Psoas muscle (tissue), 8 donors: ENCODE measurements around the gene NDUFB2. TPM values are rescaled to one million over a fixed set of nuclear protein-coding genes. Genes with fewer than 3 reads are reported as not detected.
"Not testable (repeated sequence)": the region's sequence is repeated elsewhere in the genome, so short reads cannot be mapped to it uniquely, and the experiment has no call there.

Experiments
- ATAC-seq, 4 donors: fragments of 200-7000 bp; cut with Tn5 transposase; one replicate each; pipeline ENCODE4 v1.9.1; 2020; ENCODE audit warnings: moderate library complexity in 3 of 4, mild to moderate bottlenecking in 2 of 4
- DNase-seq, 2 donors: peaks; one replicate each; pipeline ENCODE4 v3.0.0-alpha.2; 2020
- H3K27ac ChIP-seq: fragments of 200-600 bp; one replicate; pipeline ENCODE4 v1.8.0; 2022
- H3K27me3 ChIP-seq, 3 donors: fragments of 200-600 bp in 1 of 3; one replicate each; pipeline versions ENCODE4 v1.6.1 to v1.8.0; 2013 to 2022; ENCODE audit warnings: low read length in 2 of 3, mild to moderate bottlenecking in 2 of 3, moderate library complexity in 1 of 3; ENCODE audit not compliant: insufficient read depth in 3 of 3
- H3K36me3 ChIP-seq, 2 donors: fragments of 200-600 bp in 1 of 2; one replicate each; pipeline versions ENCODE4 v1.6.1 to v1.8.0; 2013 to 2022; ENCODE audit warnings: low read depth in 1 of 2, mild to moderate bottlenecking in 1 of 2, moderate library complexity in 1 of 2; ENCODE audit not compliant: insufficient read depth in 1 of 2
- H3K4me1 ChIP-seq: fragments of 200-600 bp; one replicate; pipeline ENCODE4 v1.8.0; 2022
- H3K4me3 ChIP-seq: fragments of 200-600 bp; one replicate; pipeline ENCODE4 v1.8.0; 2022; ENCODE audit warnings: mild to moderate bottlenecking
- H3K9me3 ChIP-seq: fragments of 200-600 bp; one replicate; pipeline ENCODE4 v1.8.0; 2022
- WGBS, 3 donors: extraction: QIAGEN DNeasy Blood & Tissue Kit; methylation state at CpG; one replicate each; pipeline versions ENCODE4 v1.1.6 to v1.1.7; 2013; 5-methylcytosine and 5-hydroxymethylcytosine counted together
- intact Hi-C, 2 donors: fragments of 100-400 bp; cut with DNase I; formaldehyde crosslinking; loops; one replicate each; pipeline versions ENCODE4 v1.11.0 to v1.14.2; 2022
- polyA plus RNA-seq, 3 donors: library from polyadenylated mRNA; stranded (reverse); fragments of 200-250 nt; gene quantifications; one replicate each; pipeline ENCODE4 v1.2.3, GENCODE V29; 2013
- total RNA-seq, 4 donors: library from RNA; stranded (reverse); fragmentation: NEBNext Ultra II Directional in 2 of 4; extraction: Animal tissue kit (Norgen Biotek cat#: 25700) in 2 of 4; gene quantifications; one replicate each; pipeline versions ENCODE4 v1.2.1 to v1.2.4, GENCODE V29; 2021 to 2023
- TF ChIP-seq, protein P1 (sequence below): fragments of 200-600 bp; IDR thresholded peaks from one replicate; pipeline ENCODE4 v1.8.0; 2022; ENCODE audit warnings: antibody characterized with exemption
- donor health status: healthy with polysubstance abuse.
- donor health status: DM: no; HTN: no; CAD: no; lungs with moderate emphysema.
- donor health status: Bipolar disorder and iron deficiency.
- donor health status: healthy.
- donor health status: DM: yes; HTN: yes; CAD: no.
- donor health status: DM: no; HTN: no; CAD: no.
- donor health status: DM: no; HTN: no; CAD: no.
- donor health status: DM: yes; HTN: yes; CAD: no.

NDUFB2 gene
- total and polyA plus RNA-seq, 7 donors: 320 to 768 (median 481) TPM

DNA sequence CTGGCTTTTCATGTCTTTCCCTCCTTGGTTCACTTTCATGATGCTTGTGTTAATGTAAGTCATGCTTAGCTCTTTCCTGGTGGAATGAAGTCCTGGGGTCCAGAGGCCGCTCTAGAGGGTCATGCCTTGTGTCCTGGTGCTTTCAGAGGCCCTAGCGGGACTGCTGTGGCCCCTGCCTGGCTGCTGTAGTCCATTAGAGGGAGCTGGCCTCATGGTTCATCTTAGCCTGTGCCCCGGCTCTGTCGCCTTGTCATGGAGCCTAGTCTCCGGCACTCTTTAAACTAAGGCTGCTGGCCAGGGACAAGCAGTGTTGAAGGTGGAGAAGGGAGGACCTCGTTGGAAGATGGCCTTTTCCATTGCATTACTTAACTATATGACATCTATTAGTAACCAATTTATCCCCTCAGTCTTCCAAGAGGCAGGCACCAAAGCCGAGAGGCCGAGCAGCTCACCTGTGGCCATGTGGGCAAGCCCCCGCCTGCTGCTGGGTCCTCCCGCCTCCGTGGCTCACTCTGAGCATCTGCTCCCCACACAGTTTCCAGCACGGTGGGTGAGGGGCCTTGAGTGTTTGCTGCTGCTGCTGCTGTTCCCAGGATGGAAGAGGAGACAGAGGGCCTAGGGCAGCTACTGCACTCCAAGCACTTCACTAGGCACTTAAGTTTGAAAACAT lies 5.0 kb upstream of the NDUFB2 start:
- no peak overlapping the region for H3K4me3 ChIP-seq
- TF ChIP-seq, protein P1, sequence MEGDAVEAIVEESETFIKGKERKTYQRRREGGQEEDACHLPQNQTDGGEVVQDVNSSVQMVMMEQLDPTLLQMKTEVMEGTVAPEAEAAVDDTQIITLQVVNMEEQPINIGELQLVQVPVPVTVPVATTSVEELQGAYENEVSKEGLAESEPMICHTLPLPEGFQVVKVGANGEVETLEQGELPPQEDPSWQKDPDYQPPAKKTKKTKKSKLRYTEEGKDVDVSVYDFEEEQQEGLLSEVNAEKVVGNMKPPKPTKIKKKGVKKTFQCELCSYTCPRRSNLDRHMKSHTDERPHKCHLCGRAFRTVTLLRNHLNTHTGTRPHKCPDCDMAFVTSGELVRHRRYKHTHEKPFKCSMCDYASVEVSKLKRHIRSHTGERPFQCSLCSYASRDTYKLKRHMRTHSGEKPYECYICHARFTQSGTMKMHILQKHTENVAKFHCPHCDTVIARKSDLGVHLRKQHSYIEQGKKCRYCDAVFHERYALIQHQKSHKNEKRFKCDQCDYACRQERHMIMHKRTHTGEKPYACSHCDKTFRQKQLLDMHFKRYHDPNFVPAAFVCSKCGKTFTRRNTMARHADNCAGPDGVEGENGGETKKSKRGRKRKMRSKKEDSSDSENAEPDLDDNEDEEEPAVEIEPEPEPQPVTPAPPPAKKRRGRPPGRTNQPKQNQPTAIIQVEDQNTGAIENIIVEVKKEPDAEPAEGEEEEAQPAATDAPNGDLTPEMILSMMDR: no peak
- H3K36me3 ChIP-seq: peaks cover 0 to 43% of the 10 kb centered on the region in 2 donors

DNA sequence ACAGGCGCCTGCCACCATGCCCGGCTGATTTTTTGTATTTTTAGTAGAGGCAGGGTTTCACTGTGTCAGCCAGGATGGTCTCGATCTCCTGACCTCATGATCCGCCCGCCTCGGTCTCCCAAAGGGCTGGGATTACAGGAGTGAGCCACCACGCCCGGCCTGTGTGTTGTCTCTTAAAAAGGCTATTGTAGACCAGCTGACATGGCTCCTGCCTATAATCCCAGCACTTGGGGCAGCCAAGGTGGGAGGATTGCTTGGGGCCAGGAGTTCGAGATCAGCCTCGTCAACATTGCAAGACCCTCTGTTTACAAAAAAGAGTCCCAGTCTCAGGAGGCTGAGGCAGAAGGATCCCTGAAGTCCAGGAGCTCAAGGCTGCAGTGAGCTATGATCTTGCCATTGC lies 2.7 kb upstream of the NDUFB2 start:
- peaks cover 0 to 25% of the 10 kb centered on the region in 2 donors for H3K36me3 ChIP-seq
- WGBS, 3 donors: 92 to 93% (median 93%) methylated on average over 10 of the region's 10 CpGs
- H3K4me1 ChIP-seq: peaks cover 19% of the 10 kb centered on the region
- H3K4me3 ChIP-seq, H3K27ac ChIP-seq, ATAC-seq, DNase-seq, H3K27me3 ChIP-seq, H3K9me3 ChIP-seq: not testable (repeated sequence)
- intact Hi-C loops: loop anchor here in 1 of 2 donors (10.0 kb wide), 1 partner anchor 231 kb away; the partner anchor contains the start of gene BRAF

More for the DNA sequence above, 5.0 kb upstream of the NDUFB2 start:
- intact Hi-C loops: loop anchor here in 1 of 2 donors (10.0 kb wide), 1 partner anchor 233 kb away; the partner anchor contains the start of gene BRAF
- Histone ChIP-seq H3K27me3 (no peaks in the 10 kb centered on the region), H3K27ac (no peak overlapping the region), H3K9me3 (no peaks in the 10 kb centered on the region), H3K4me1 (peaks cover 6% of the 10 kb centered on the region)
- ATAC-seq (no peak), DNase-seq (no peak)
- WGBS, 3 donors: 90 to 92% (median 90%) methylated on average over 12 of the region's 12 CpGs

- TF ChIP-seq, protein P1: no peak
- no peaks in the 10 kb centered on the region for H3K9me3 ChIP-seq
- no peaks in the 10 kb centered on the region for H3K27me3 ChIP-seq
- H3K36me3 ChIP-seq: peaks cover 0 to 21% of the 10 kb centered on the region in 2 donors
- intact Hi-C loops: loop anchor here in 1 of 2 donors (10.0 kb wide), 1 partner anchor 230 kb away; the partner anchor contains the start of gene BRAF
- peaks cover 21% of the 10 kb centered on the region for H3K4me1 ChIP-seq
- no peak overlapping the region for H3K27ac ChIP-seq
- WGBS, 3 donors: 85 to 87% (median 86%) methylated on average over 6 of the region's 6 CpGs
- DNase-seq (no peak), ATAC-seq (no peak)
- H3K4me3 ChIP-seq: no peak overlapping the region
Observed at GRCh38 chr7:140694592-140694991, 1.9 kb upstream of the NDUFB2 start.

DNA sequence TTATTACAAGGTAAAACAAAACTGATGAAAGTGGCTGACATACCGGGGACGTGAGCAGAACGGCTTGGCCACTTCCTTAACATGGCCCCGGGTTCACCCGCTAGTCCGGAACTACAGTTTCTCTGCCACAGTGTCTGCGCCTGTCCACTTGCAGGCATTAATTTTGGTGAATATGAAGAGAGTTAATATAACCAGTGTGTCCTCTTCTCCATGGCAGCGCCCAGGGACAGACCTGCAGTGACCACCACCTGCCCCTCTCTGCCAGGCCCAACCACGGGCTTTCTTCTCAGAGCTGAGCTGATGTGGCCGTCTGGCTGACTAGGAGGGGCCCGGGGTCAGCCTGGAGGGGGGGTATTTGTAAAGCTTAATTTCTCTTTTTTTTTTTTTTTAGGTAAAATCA lies 1.1 kb upstream of the NDUFB2 start:
- Histone ChIP-seq H3K9me3 (no peaks in the 10 kb centered on the region), H3K4me1 (peaks cover 21% of the 10 kb centered on the region), H3K36me3 (peaks cover 0 to 14% of the 10 kb centered on the region in 2 donors), H3K27me3 (no peaks in the 10 kb centered on the region), H3K27ac (peak overlapping the region; percentile 97), H3K4me3 (no peak overlapping the region)
- intact Hi-C loops: loop anchor here in 1 of 2 donors (10.0 kb wide), 1 partner anchor 229 kb away; the partner anchor contains the start of gene BRAF
- TF ChIP-seq, protein P1: no peak
- no peak for DNase-seq
- 92 to 94% (median 92%) methylated on average over 11 of the region's 11 CpGs for WGBS, 3 donors
- ATAC-seq: no peak

DNA sequence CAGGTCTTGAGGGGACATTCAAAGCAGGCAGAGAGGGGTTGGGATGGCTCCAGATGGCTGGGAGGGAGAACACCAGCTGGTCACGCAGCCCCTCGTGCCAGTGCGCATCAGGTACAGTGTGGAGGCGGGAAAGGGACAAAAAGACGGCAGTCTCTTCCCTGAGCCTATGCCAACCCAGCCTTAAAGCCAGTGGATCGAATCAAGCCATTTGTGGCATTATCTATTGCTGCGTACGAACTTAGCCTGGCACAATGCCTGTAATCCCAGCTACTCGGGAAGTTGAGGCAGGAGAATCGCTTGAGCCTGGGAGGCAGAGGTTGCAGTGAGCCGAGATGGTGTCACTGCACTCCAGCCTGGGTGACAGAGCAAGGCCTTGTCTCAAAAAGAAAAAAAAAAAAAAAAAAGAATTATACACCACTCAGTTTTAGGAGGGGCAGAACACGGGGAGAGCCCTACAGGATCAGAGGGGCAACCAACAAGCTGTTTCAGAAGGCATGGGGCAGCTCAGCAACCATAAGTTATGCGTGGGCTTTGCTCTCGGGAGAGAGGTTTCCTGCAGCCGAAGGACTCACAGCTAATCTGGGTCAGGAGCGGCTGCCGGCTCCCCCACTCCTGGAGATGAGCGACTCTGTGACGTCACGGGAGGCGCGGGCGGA lies 356 bp upstream of the NDUFB2 start:
- ATAC-seq (peak; percentile 96 to 98 (median 97)), DNase-seq (peak; percentile 97)
- TF ChIP-seq, protein P1: no peak
- 13 to 19% (median 14%) methylated on average over 23 of the region's 23 CpGs for WGBS, 3 donors
- intact Hi-C loops: loop anchor here in 1 of 2 donors (10.0 kb wide), 1 partner anchor 229 kb away; the partner anchor contains the start of gene BRAF
- H3K27me3 ChIP-seq: no peaks in the 10 kb centered on the region
- peak overlapping the region; percentile 88 for H3K4me3 ChIP-seq
- H3K4me1 ChIP-seq: peaks cover 21% of the 10 kb centered on the region
- H3K36me3 ChIP-seq: peaks cover 0 to 14% of the 10 kb centered on the region in 2 donors
- peak overlapping the region; percentile 97 for H3K27ac ChIP-seq
- H3K9me3 ChIP-seq: no peaks in the 10 kb centered on the region
